ENCODE data around the gene LRP1B.

DNA sequence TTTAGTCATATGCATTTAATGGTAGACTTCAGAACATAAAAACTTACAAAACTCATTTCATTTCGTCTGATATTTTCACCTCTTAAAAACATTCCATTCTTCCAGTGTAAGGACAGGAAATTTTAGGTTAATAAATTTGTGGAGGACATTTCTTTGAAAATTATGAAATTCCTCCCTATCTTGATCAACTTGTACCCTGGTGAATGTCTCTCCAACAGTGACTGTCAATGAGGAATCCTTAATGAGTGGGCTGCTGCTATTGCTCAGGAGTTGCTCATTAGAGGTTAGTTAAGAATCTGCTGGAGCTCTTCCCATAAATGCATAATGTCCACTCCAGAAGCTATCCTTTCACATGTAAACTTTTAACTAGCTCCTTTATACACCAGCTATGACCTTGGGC lies 69.1 kb downstream of the LRP1B start:
- TF ChIP-seq GATA3 (IDR thresholded peaks at IDR 0.05; ENCODE audit: low read depth, low read length) (no peak), GATA2 (IDR thresholded peaks at IDR 0.05; ENCODE audit: low read depth, low read length) (no peak)
